Measurements from ENCODE around the gene P2RX2. TPM values are rescaled to one million over a fixed set of nuclear protein-coding genes. Genes with fewer than 3 reads are reported as not detected.

The P2RX2 gene
- total RNA-seq, 1 experiment from 2014 or later: not detected

DNA sequence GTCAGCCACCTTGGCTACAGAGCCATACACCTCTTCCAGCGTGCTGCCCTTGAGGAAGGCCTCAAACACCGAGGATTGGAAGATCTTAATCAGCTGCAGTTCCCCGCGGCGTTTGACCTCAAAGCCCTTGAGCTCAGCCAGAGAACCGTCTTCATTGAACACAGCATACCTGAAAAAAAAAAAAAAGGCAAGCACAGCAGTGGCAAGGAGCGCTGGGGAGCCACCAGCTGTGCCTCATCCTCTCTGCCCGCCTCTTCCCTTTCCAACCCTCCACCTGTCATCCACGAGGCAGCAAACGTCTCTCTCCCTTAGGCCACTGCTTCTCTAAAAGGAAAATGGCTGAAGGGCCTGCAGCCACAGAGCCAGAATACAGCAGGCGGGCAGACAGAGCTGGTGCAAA lies 42.4 kb downstream of the P2RX2 start:
- DNase-seq (ENCODE audit: low read depth): no peak

DNA sequence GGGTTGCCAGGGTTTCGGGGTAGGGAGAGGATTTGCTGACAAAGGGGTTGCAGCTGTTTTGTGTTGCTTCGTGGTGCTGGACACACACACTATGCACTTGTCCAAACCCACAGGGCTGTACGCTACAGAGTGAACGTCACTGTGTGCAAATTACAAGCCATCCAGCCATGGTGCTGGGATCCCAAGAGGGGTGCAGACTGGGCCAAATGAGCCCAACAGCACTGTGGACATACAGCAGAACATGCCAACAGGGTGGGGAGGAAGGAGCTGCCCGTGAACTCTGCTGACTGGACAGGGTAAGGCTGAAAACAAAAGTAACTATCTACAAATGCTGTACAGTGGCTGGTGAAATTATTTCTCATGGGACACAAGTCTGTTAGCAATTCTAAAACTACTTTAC lies 43.4 kb downstream of the P2RX2 start:
- DNase-seq (ENCODE audit: low read depth): no peak

DNA sequence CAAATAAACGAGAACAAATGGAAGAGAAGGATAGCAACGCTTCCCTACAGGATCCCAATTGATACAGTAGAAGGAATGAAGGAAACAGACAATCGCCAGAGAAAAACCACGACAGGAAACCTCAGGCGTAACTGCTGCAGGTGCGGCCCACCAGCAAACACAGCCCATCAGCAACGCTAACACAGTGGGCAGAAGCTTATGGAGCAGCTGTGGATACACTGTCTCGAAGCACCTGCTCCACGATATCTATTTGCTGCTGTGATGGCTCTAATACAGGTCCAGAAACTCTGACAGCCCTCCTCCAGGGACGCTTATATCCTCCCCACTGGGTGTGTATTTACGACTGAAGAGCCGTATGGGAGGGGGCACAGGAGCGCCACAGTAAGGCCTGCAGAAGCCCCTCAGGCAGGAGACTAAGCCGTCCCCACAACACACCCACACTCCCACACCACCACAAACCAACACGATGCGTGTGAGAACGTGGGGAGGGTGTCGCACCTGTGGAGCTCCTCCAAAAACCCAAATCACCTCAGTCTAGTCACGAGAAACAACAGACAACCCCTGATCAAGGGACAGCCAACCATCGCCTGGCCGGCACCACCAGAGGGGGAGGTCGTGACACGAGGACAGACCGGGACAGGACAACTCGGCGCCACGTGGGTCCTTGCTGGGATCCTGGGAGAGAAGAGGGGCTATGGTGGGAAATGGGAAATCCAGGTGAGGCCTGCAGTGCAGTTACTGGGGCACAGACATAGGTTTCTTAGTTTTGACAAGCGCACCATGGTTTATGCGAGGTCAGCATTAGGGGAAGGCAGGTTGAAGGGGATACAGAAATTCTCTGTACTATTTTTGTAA lies 44.6 kb downstream of the P2RX2 start:
- DNase-seq (ENCODE audit: low read depth): no peak

DNA sequence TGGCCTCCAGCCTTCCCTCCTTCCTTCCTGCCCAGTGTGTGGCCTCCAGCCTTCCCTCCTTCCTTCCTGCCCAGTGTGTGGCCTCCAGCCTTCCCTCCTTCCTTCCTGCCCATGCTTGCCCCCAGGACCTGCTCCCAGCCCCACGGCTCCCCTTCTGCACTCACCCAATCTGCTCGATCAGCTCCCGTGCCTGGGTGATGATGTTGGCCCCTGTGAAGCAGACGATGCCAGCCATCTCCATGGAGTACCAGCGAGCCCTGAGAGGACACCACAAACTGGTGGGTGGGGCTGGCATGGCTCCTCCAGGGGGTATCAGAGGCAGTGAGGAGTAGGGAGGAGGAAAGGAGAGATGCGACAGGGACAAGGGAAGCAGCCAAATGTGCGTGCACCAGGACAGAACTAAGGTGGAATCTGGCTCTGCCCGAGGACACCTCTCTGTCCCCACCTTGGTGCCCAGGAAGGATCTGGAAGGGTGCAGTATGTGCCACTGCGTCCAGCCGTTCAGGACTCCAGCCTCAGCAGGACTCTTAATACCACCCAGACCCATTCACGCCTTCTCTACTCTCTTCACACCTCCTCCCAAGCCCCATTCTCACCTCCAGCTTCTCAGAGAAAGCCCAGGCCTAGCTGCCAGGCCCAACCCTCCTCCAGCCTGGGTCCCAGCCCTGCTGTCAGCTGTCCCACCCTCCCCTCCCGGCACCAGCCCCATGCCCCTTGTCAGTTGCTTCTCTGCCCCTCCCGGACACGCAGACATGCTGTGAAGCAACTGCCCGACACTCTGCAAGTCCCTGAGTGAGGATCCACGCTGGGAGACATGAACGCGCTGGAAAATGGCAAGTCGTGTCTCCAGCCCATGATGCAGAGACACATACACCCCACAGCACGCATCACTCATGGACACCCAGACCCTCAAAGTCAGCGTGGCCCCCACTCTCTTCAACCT lies 45.9 kb downstream of the P2RX2 start:
- DNase-seq (ENCODE audit: low read depth): no peak

DNA sequence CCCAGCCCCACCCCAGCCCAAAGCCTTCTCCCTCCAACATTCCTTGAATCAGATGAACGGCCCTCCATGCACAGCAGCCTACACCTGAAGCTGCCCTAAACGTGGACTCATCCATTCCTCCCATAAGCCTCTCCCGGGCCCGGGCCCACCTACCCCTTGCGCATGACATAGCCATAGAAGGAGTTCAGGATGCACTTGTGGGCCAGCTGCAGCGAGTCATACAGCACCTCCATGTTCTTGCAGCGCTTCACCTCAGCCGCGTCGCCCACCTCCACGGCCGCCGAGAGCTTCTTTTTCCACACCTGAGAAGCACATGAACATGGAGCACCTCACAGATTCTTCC lies 46.5 kb downstream of the P2RX2 start:
- DNase-seq (ENCODE audit: low read depth): no peak

DNA sequence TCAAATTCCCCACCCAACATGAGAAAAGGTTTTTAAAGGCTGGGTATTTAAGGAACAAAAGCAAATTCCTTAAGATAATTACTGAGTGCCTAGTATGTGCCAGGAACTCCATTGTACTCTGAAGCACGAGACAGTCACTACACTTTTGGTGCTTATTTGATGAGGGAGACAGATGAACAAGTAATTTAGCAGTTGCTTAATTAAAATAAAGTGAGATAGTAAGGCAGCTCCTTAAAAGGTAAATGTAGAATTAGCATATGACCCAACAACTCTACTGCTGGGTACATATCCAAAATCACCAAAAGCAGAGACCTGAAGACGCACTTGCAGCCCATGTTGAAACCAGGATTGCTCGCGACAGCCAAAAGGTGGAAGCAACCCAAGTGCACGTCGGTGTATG lies 47.2 kb downstream of the P2RX2 start:
- no peak for DNase-seq (ENCODE audit: low read depth)

DNA sequence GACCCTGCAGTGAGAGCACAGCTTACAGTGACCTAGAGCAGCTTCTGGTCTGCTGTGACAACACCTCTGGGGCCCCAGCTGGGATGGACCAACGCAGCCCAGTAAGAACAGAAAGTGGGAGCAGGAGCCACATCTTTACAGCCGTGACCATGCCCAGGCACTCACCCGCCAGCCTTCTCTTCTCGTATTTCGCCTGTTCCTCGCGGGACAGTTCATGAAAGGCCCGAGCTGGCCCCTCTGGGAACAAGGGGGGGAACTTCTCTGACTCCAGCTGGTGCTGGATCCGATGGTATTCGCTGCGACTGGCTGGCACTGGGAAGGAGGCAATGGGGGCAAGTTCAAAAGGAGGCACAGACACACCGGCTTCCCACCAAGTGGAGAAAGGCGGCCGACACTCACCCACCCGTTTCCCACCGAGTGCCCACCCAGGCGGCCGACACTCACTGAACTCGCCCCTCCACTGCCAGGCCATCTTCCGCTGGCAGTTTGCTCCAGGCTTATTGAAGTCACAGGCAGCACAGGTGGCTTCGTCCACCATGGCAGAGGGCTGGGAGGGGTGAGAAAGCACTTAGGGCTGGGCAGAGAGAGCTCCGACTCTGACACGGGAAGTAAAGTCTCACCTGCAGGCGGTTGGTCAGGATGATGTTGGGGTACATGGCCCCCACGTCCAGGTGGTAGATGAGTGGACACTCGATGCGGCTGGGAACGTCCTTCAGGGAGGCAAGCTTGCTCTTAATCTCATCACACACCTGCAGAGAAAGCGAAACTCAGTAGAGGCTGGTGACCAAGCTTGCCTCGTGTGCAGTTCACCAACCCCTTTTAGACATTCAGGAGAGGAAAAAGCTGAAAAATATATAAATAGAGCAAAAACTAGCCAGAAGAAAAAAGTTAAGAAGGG lies 49.9 kb downstream of the P2RX2 start:
- no peak for DNase-seq (ENCODE audit: low read depth)

DNA sequence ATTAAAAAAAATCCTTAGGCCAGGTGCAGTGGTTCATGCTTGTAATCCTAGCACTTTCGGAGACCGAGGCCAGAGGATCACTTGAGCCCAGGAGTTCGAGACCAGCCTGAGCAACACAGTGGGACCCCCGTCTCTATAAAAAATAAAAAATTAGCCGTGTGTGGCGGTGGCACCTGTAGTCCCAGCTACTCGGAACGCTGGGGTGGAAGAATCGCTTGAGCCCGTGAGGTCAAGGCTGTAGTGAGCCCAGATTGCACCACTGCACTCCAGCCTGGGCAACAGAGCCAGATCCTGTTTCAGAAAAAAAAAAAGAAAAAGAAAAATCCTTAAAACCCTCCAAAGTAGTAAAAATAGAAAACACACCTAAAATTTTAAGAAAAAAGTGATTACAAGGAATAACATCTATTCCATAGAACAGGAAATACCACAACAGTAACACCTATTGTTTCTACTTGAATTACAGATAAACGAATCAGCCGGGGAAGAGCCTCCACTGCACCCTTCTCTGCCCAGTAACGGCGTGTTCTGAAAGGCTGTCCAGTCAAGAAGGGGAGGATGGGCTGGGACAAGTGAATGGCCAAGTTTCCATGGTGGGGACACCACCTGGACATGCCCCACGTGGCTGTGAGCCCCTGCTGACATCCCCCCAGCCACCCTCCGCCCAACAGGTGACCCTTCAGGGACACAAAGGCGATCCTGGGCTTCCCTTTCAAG lies 50.7 kb downstream of the P2RX2 start:
- no peak for DNase-seq (ENCODE audit: low read depth)

Other genes with a start within 250 kb of the P2RX2 start
- 1.2 and 2.3 TPM in 2 replicates for gene FBRSL1, start 128.6 kb upstream of the P2RX2 start, total RNA-seq (2014; rRNA removed; shearing (Covaris generic))
- gene LRCOL1, start 8.2 kb upstream of the P2RX2 start, total RNA-seq (2014; rRNA removed; shearing (Covaris generic)): not detected in 2 replicates
- 14.9 and 18.2 TPM in 2 replicates for gene POLE, start 68.6 kb downstream of the P2RX2 start, total RNA-seq (2014; rRNA removed; shearing (Covaris generic))
- 59.0 and 83.1 TPM in 2 replicates for gene PXMP2, start 68.8 kb downstream of the P2RX2 start, total RNA-seq (2014; rRNA removed; shearing (Covaris generic))
- gene PGAM5, start 92.1 kb downstream of the P2RX2 start, total RNA-seq (2014; rRNA removed; shearing (Covaris generic)): 24.3 and 27.5 TPM in 2 replicates
- 42.9 and 45.8 TPM in 2 replicates for gene ANKLE2, start 143.1 kb downstream of the P2RX2 start, total RNA-seq (2014; rRNA removed; shearing (Covaris generic))
- gene GOLGA3, start 210.1 kb downstream of the P2RX2 start, total RNA-seq (2014; rRNA removed; shearing (Covaris generic)): 17.7 and 44.7 TPM in 2 replicates

Data from RPMI7951 (cell line).